Fibroblast of mammary gland (primary cell): ENCODE data around the gene AVPR1B.
A peak's percentile ranks its signal among the peaks of the same experiment; 100 is the strongest.

Experiments
- DNase-seq: peaks from one replicate; pipeline ENCODE4 v3.0.0-alpha.2; 2010; ENCODE audit warnings: low read depth
- H3K4me3 ChIP-seq: 2 replicates; pipeline ENCODE4 v1.5.1; 2011; ENCODE audit warnings: low read depth, mild to moderate bottlenecking, low read length, moderate library complexity; ENCODE audit not compliant: control insufficient read depth
- TF ChIP-seq, protein P1 (sequence below): conservative IDR thresholded peaks from 2 replicates; pipeline ENCODE4 v1.5.1; 2011; ENCODE audit warnings: low read depth, low read length, inconsistent platforms; ENCODE audit not compliant: control insufficient read depth, insufficient read depth

Gene AVPR1B

DNA sequence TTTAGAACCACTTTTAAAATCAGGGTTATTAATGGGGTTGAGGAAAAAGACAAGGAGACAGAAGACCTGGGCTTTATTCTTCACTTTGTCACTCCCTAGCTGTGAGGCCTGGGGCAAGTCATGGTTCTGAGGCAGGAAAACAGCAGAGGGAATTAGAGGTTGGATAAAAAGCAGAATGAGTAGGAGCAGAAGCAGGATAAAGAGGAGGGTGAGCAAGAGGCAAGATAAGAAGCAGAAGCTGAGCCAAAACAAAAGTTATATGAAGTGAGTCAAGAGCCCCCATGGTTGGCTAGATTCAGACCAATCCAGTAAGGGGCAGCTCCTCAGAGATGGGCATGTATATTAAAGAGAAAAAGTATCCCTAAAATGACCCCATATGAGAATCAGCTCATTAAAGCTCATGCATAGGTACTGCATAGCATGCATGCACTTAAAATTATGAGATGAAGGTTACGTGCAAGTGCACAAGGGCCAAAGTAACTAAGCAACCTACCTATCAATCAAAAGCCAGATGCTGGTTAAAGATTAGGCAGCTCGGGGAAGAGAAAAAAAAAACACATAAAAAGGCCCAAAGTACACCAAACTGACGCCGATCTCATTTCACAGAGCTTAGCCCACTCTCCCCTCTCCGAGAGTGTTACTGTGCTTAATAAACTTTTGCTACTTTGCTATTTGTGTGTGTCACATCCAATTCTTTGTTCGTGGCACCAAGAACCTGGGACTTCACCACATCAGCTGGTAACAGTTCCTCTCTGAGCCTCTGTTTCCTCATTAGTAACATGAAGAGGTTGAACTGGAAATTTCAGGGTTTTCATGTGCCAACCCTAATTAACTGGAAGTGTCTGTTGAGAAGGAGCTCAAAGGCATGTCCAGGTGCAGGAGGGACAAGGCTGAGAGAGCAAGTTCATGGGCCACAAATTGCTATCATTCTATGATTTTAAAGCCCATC lies 2.2 kb downstream of the AVPR1B start:
- TF ChIP-seq, protein P1, sequence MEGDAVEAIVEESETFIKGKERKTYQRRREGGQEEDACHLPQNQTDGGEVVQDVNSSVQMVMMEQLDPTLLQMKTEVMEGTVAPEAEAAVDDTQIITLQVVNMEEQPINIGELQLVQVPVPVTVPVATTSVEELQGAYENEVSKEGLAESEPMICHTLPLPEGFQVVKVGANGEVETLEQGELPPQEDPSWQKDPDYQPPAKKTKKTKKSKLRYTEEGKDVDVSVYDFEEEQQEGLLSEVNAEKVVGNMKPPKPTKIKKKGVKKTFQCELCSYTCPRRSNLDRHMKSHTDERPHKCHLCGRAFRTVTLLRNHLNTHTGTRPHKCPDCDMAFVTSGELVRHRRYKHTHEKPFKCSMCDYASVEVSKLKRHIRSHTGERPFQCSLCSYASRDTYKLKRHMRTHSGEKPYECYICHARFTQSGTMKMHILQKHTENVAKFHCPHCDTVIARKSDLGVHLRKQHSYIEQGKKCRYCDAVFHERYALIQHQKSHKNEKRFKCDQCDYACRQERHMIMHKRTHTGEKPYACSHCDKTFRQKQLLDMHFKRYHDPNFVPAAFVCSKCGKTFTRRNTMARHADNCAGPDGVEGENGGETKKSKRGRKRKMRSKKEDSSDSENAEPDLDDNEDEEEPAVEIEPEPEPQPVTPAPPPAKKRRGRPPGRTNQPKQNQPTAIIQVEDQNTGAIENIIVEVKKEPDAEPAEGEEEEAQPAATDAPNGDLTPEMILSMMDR = no peak
- H3K4me3 ChIP-seq = no peak overlapping the region
- DNase-seq = no peak

DNA sequence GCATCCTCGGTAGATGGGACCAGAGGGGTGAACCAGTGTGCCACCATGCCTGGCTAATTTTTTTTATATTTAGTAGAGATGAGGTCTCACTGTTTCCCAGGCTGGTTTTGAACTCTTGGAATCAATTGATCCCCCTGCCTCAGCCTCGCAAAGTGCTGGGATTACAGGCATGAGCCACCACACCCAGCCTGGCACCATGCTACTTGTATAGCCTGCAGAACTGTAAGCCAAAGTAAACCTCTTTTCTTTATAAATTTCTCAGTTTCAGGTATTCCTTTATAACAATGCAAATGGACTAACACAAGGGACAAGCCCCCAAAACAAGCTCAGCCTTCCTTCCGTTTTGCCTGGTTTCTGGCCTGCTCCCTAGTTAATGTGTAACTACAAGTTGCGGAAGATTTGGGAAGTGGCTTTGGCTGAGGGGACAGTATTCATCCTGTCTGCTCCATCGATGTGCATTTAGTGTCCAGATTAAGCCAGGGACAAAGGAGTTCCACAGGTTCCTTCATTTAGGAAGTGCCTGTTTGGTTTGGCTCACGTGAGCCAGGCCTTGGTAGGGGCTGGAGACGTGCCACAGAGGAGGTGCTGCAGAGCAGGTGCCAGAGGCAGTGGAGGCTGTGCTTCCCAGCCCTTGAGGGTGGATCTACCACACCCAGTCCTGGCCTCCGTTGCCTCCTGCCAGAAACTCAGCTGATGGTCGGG lies 4.4 kb downstream of the AVPR1B start:
- TF ChIP-seq, protein P1 = no peak
- H3K4me3 ChIP-seq = no peak overlapping the region
- no peak for DNase-seq

DNA sequence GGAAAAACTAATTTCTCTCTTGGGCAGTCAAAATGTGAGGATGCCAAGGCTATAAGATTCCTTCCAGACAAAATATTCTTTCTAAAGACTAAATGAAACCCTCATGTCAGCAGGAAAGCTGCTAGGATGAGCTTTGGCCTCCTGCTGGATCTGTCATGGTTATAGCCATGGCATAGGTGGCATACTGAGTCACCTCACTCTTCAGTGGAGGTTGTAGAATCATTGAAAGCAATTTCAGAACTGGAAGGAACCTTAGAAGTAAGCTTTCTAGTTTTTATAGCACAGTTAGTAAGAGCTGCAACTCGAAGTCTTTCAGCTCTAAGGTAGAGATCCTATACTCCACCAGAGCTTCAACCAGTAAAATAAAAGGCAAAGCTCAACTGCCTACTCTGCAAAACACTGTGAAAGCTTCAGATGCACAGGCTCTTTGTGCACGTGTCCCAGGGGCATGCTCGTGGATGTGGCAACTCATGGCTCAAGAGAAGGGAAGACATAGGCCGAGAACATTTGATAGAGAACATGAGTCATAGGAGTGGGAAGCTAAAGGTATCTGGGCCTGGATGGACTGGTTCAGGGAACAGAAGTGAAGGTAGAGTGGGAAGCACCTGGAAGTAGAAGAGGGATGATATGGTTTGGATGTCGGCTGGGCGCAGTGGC lies 5.8 kb downstream of the AVPR1B start:
- TF ChIP-seq, protein P1 = no peak
- peak; percentile 31 for DNase-seq
- H3K4me3 ChIP-seq = no peak overlapping the region

DNA sequence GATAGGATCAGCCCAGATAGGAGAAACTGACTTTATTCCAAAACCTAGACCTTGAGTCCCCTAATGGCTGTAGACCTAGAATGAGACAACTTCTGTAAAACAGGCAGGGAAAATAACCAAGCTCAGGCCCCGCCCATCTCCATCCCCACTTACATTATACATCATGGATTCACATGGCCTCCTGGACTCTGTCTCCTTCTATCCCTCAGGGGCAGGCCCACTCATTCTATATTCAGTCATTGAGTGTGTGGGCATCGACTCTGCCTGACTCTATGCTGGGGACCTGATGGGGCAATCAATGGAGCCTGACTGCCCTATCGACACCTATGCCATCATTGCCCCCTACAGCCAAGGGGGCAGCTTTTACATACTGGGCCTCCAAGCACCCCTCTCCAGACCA lies 6.4 kb downstream of the AVPR1B start:
- no peak for DNase-seq
- H3K4me3 ChIP-seq = no peak overlapping the region
- TF ChIP-seq, protein P1 = no peak

DNA sequence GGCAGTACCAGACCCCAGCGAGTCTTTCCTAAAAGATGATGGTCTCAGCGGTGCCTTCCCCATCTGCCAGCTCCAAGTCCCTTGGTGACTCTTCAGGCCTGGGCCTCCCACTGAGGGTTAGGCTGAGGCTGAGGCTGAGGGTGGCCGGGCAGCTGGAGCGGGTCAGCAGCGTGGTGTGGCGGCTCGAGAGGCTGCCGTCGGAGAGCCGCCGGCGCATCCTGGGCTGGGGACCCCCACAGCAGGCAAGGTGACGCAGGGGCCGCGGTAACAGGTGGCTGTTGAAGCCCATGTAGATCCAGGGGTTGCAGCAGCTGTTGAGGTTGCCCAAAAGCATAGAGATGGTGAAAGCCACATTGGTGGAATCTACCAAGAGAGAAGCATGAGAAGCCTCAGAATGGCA lies 7.0 kb downstream of the AVPR1B start:
- TF ChIP-seq, protein P1 = no peak
- H3K4me3 ChIP-seq = no peak overlapping the region
- DNase-seq = no peak

DNA sequence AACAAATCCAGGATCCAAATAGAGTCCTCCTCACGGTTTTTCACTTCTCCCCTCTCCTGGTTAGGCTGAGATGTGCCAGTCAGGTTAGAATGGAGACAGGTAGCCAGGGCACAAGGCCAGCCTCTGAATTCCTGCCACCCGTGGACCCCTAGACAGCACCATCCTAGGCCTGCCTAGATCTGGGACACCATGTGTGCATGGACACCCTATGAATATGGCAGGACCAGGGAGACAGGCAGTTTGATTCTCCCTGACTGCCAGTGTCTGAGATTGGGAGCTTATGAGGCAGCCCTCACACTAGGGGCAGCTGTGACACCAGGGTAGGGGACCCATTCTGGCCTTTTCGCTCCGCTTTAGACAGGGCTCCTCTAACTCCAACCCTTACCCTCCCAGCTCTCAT lies 7.5 kb downstream of the AVPR1B start:
- no peak for DNase-seq
- no peak overlapping the region for H3K4me3 ChIP-seq
- TF ChIP-seq, protein P1 = no peak
